ENCODE results near the gene POLR2F. TPM values are rescaled to one million over a fixed set of nuclear protein-coding genes. Genes with fewer than 3 reads are reported as not detected.

POLR2F gene
- total RNA-seq, 1 donor from 2014 or later = 75.5 TPM

- H3K4me1 Mint-ChIP-seq = peaks cover 10% of the 10 kb centered on the region
- H4K20me1 ChIP-seq (ENCODE audit: low read depth) = no peaks in the 10 kb centered on the region
- H3F3A ChIP-seq (ENCODE audit: low read depth) = no peaks in the 10 kb centered on the region
- H3K27ac ChIP-seq = no peak overlapping the region
- no peaks in the 10 kb centered on the region for H3K36me3 Mint-ChIP-seq
- no peak overlapping the region for H3K4me3 ChIP-seq
- no peak overlapping the region for H3K9ac ChIP-seq
- TF ChIP-seq EZH2 (IDR thresholded peaks at IDR 0.05) (no peak), EZH2phosphoT487 (IDR thresholded peaks at IDR 0.05) (no peak), CTCF (IDR thresholded peaks at IDR 0.05) (no peak)
- H3K27ac Mint-ChIP-seq = no peak overlapping the region
- H3K4me1 ChIP-seq = peaks cover 10% of the 10 kb centered on the region
- H3K9me3 Mint-ChIP-seq = no peaks in the 10 kb centered on the region
- DNase-seq (ENCODE audit: low spot score) = no peak
- no peak overlapping the region for H2AFZ ChIP-seq (replicated peaks)
- peaks cover 6% of the 10 kb centered on the region for H3K27me3 Mint-ChIP-seq (ENCODE audit: insufficient read depth, low read depth)
- no peaks in the 10 kb centered on the region for H3K27me3 ChIP-seq
- H3K36me3 ChIP-seq = no peaks in the 10 kb centered on the region
- no peak overlapping the region for H3K4me2 ChIP-seq
- no peaks in the 10 kb centered on the region for H3K9me3 ChIP-seq (ENCODE audit: low read depth)
- H3K4me3 Mint-ChIP-seq = no peak overlapping the region
- H3K79me2 ChIP-seq (ENCODE audit: low read depth) = no peaks in the 10 kb centered on the region
Observed at GRCh38 chr22:37996079-37996478, 42.6 kb downstream of the POLR2F start.

DNA sequence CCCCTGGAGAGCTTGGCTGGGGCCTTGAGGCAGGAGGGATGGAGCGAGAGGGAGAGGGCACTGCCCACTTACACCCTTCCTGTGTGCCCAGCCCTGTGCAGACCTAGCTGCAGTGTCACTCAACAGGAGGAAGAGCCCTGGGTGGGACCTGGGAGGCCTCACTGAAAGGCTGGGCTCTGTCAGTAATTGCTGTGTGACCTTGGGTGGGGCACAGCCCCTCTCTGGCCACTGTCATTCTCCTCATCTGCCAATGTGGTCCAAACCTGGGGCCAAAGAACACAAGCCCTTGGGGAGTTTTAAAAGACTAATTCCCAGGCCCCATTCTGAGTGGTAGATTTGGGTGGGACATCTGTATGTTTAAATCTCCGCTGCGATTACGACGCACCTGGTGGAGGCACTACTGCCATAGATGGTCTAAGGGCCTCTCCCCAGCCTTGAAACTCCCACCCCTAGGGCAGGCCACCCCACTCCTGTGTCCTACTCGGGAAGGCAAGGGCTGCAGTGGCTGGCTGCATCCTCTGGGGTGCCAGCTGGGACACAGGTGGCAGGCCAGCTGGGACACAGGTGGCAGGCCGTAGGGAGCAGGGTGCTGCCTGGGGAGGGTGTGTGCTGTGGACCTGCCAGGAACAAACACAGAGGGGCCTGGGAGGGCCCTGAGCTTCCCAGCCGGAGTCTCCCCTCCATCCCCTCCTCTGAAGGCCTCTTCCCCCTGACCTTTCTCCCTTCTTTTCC, 43.2 kb downstream of the POLR2F start:
- TF ChIP-seq CTCF (IDR thresholded peaks at IDR 0.05) (no peak), EZH2 (IDR thresholded peaks at IDR 0.05) (no peak), EZH2phosphoT487 (IDR thresholded peaks at IDR 0.05) (no peak)
- Histone ChIP-seq H4K20me1 (ENCODE audit: low read depth) (no peaks in the 10 kb centered on the region), H3K9ac (no peak overlapping the region), H3K9me3 (ENCODE audit: low read depth) (no peaks in the 10 kb centered on the region), H3K27ac (no peak overlapping the region), H3K4me3 (no peak overlapping the region), H3K27me3 (no peaks in the 10 kb centered on the region), H3K4me1 (peaks cover 10% of the 10 kb centered on the region), H3K4me2 (no peak overlapping the region), H3F3A (ENCODE audit: low read depth) (no peaks in the 10 kb centered on the region), H2AFZ (replicated peaks) (no peak overlapping the region), H3K36me3 (no peaks in the 10 kb centered on the region), H3K79me2 (ENCODE audit: low read depth) (no peaks in the 10 kb centered on the region)
- Mint-ChIP-seq H3K9me3 (no peaks in the 10 kb centered on the region), H3K36me3 (no peaks in the 10 kb centered on the region), H3K27ac (peak overlapping the region; percentile 22), H3K27me3 (ENCODE audit: insufficient read depth, low read depth) (peaks cover 6% of the 10 kb centered on the region), H3K4me1 (peaks cover 10% of the 10 kb centered on the region), H3K4me3 (no peak overlapping the region)
- DNase-seq (ENCODE audit: low spot score) = no peak

DNA sequence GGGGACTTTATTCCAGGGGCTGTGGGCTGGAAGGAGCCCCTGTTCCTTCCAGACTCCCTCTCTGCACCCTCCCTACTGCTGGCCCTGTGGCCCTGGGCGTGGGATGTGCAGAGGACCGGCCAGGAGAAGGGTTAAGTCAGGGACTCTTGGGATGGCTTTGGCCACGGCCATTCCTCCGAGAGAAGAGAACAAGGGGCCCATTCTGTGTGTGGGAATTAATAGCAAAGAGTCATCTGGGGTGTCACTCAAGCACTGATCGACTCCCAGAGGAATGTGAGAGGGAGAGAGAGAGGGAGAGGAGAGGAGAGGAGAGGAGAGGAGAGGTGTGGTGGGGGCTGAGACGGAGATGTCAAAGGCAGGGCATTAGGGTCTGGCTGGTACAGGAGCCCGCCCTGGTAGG, 45.0 kb downstream of the POLR2F start:
- Histone ChIP-seq H3K27me3 (no peaks in the 10 kb centered on the region), H3K79me2 (ENCODE audit: low read depth) (no peaks in the 10 kb centered on the region), H3F3A (ENCODE audit: low read depth) (no peaks in the 10 kb centered on the region), H3K36me3 (no peaks in the 10 kb centered on the region), H2AFZ (replicated peaks) (no peak overlapping the region), H3K9me3 (ENCODE audit: low read depth) (no peaks in the 10 kb centered on the region), H3K4me1 (peaks cover 10% of the 10 kb centered on the region), H3K9ac (no peak overlapping the region), H3K27ac (no peak overlapping the region), H4K20me1 (ENCODE audit: low read depth) (no peaks in the 10 kb centered on the region), H3K4me2 (no peak overlapping the region), H3K4me3 (no peak overlapping the region)
- TF ChIP-seq CTCF (IDR thresholded peaks at IDR 0.05) (no peak), EZH2 (IDR thresholded peaks at IDR 0.05) (no peak), EZH2phosphoT487 (IDR thresholded peaks at IDR 0.05) (no peak)
- Mint-ChIP-seq H3K36me3 (no peaks in the 10 kb centered on the region), H3K27ac (peak overlapping the region; percentile 62), H3K4me1 (peaks cover 10% of the 10 kb centered on the region), H3K9me3 (no peaks in the 10 kb centered on the region), H3K27me3 (ENCODE audit: insufficient read depth, low read depth) (peaks cover 8% of the 10 kb centered on the region), H3K4me3 (no peak overlapping the region)
- no peak for DNase-seq (ENCODE audit: low spot score)

Measured in neural progenitor cell (in vitro differentiated cells).